Right lobe of liver (tissue), 4 donors: ENCODE measurements around the gene TSPYL2.

Experiments
- POLR2A ChIP-seq: fragments of 450-650 bp; IDR thresholded peaks from one replicate; pipeline ENCODE4 v1.6.1; 2017; ENCODE audit warnings: antibody characterized with exemption, mild to moderate bottlenecking
- TF ChIP-seq, protein P1 (sequence below), 4 donors: fragments of 200-600 bp in 3 of 4; fragments of 450-650 bp in 1 of 4; IDR thresholded peaks; one replicate each; pipeline versions ENCODE4 v1.5.1 to v1.8.0; 2016 to 2022; ENCODE audit warnings: antibody characterized with exemption in 4 of 4, mild to moderate bottlenecking in 2 of 4
- donor health status: DM: no; HTN: no; CAD: no.
- donor health status: DM: no; HTN: no; CAD: no.
- donor health status: DM: no; HTN: yes; CAD: no.

- TF ChIP-seq, protein P1, sequence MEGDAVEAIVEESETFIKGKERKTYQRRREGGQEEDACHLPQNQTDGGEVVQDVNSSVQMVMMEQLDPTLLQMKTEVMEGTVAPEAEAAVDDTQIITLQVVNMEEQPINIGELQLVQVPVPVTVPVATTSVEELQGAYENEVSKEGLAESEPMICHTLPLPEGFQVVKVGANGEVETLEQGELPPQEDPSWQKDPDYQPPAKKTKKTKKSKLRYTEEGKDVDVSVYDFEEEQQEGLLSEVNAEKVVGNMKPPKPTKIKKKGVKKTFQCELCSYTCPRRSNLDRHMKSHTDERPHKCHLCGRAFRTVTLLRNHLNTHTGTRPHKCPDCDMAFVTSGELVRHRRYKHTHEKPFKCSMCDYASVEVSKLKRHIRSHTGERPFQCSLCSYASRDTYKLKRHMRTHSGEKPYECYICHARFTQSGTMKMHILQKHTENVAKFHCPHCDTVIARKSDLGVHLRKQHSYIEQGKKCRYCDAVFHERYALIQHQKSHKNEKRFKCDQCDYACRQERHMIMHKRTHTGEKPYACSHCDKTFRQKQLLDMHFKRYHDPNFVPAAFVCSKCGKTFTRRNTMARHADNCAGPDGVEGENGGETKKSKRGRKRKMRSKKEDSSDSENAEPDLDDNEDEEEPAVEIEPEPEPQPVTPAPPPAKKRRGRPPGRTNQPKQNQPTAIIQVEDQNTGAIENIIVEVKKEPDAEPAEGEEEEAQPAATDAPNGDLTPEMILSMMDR (IDR thresholded peaks at IDR 0.05) = no peak
- TF ChIP-seq POLR2A = no peak
Measured at GRCh38 chrX:53126377-53126776, 44.2 kb downstream of the TSPYL2 start.
